Activated T-helper 1 cell treated with anti-CD3 and anti-CD28 coated beads, Interleukin-12 subunit alpha, Interleukin-12 subunit beta, Interleukin-2, Interleukin-4 antibody, amounts not matched to agents 30 ng/mL and 10 ng/mL and 1 ng/mL, durations not matched to agents 14 hours and 24 hours and 36 hours (primary cell): ENCODE data around the gene FTCD. TPM values are rescaled to one million over a fixed set of nuclear protein-coding genes. Genes with fewer than 3 reads are reported as not detected.

ENCODE experiments used
- DNase-seq: peaks from one replicate; pipeline ENCODE4 v3.0.0; 2021; ENCODE audit warnings: low spot score
- H3K27ac Mint-ChIP-seq: one replicate; pipeline ENCODE4 v1.8.0; 2021; ENCODE audit warnings: mild to moderate bottlenecking, mixed read lengths
- H3K27me3 Mint-ChIP-seq: one replicate; pipeline ENCODE4 v1.8.0; 2022; ENCODE audit warnings: mild to moderate bottlenecking, moderate library complexity, mixed read lengths; ENCODE audit not compliant: insufficient read depth
- H3K36me3 Mint-ChIP-seq: one replicate; pipeline ENCODE4 v1.8.0; 2021; ENCODE audit warnings: low read depth, mixed read lengths
- H3K4me1 Mint-ChIP-seq: one replicate; pipeline ENCODE4 v1.8.0; 2021; ENCODE audit warnings: low read depth, mixed read lengths
- H3K4me3 Mint-ChIP-seq: one replicate; pipeline ENCODE4 v1.8.0; 2021; ENCODE audit warnings: mild to moderate bottlenecking, moderate library complexity, mixed read lengths
- H3K9me3 Mint-ChIP-seq: one replicate; pipeline ENCODE4 v1.8.0; 2021; ENCODE audit warnings: mixed read lengths
- intact Hi-C: fragments of 100-400 bp; cut with micrococcal nuclease; formaldehyde crosslinking; loops from one replicate; pipeline ENCODE4 v1.15.1; 2024
- total RNA-seq: library from RNA; stranded (reverse); gene quantifications from 2 replicates; pipeline ENCODE4 v1.2.3, GENCODE V29; 2022

FTCD gene
- total RNA-seq, 1 donor from 2014 or later, result 0.62 TPM

DNA sequence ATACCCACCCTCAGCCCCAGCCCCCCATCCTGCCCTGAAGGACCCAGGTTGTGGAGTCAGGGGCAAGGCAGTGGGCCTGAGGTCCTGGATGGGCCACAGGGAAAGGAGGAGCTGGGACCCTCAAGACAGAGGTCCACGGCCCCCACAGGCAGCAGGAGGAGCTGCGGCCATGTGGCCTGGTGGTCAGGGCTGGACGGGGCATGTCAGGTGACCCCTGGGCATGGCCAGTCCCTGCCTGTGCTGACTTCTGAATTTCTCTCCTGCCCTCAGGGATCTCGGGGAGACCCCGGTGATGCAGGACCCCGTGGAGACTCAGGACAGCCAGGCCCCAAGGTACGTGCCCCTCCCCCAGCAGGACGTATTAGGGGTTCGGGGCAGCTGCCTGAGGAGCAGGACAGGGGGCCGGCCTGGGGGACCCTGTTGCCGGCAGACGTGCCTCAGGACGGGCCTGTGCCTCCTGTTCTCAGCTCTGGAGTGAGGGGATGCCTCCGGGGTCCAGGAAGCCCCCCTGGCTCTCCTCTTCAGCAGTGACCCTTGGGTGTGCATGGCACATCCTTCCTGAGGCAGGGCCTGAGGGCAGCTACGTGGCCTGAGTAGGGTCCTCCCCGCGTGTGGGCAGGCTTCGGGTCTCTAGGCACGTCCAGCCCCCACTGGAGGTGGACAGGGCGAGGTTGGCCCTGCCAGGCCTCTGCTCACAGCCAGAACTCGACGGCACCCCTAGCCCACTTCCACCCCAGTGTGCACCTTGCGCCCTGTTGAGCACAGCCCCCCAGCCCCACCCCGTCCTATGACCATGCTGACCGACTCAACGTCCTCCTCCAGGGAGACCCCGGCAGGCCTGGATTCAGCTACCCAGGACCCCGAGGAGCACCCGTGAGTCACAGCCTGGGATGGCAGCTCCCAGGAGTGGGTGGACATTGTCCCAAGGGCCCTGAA lies 33.8 kb downstream of the FTCD start:
- H3K4me1 Mint-ChIP-seq, result no peaks in the 10 kb centered on the region
- no peak overlapping the region for H3K4me3 Mint-ChIP-seq
- H3K27ac Mint-ChIP-seq, result no peak overlapping the region
- intact Hi-C loops, result no loop called here
- H3K36me3 Mint-ChIP-seq, result no peaks in the 10 kb centered on the region
- no peak for DNase-seq
- no peaks in the 10 kb centered on the region for H3K27me3 Mint-ChIP-seq
- H3K9me3 Mint-ChIP-seq, result no peaks in the 10 kb centered on the region

DNA sequence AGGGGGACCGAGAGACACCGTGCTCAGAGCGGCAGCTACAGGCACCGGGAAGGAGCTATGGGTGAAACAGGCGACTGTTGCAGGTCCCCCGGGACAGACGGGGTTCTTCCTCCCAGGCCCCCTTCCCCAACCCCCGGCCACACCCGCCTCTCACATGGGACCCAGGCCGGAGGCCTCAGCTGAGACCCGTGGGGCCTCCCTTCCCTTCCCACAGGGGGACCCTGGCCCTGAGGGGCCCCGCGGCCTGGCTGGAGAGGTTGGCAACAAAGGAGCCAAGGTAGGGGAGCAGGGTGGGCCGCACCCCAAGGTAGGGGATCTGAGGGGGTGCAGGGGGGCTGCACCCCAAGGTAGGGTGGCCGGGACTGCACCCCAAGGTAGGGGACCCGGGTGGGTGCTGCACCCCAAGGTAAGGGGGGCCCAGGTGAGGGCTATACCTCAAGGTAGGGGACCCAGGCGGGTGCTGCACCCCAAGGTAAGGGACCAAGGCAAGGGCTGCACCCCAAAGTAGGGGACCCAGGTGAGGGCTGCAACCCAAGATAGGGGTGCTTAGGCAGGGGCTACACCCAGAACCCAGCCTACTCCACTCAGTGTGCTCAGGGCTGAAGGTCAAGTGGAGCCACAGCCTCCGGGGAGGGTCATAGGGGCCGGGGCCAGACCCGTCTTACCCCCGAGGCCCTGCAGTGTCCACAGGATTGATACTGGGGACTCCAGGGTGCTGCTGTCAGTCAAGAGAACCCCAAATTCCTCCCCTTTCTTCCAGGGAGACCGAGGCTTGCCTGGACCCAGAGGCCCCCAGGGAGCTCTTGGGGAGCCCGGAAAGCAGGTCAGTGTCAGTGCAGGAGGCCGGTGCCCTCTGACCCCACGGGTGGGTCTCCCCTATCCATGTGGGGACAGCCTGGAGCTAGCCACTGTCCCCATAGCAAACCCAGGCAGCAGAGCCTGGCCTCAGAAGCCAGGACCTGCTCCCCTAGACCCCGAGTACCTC lies 34.8 kb downstream of the FTCD start:
- Mint-ChIP-seq H3K4me1 (no peaks in the 10 kb centered on the region), H3K9me3 (no peaks in the 10 kb centered on the region), H3K27me3 (no peaks in the 10 kb centered on the region), H3K27ac (no peak overlapping the region), H3K4me3 (no peak overlapping the region), H3K36me3 (no peaks in the 10 kb centered on the region)
- intact Hi-C loops, result no loop called here
- no peak for DNase-seq

DNA sequence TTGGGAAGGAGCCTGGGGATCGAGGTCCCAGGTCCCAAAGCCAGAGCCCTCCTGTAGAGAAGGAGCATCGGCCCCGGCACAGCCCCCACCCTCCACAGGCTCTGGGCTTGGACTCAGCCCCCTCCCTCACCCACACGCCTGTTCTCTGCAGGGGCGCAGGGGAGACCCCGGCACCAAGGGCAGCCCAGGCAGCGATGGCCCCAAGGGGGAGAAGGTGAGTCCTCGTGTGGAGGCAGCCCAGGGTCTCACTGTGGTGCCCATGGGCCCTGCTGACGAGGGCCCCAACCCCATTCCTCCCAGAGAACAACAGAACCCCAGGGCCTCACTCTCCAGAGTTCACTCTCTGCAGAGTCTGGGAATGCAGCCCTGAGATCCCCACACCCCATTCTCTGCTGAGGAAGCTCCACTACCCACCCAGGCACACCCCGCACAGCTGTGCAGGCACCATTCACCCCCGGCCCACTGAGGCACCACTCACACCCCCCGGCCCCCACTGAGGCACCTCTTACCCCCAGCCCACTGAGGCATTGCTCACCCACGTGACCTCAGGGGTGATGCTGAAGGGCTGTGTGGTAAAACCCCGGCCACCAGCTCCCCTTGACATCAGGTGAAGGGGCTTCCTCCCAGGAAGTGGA lies 35.6 kb downstream of the FTCD start:
- no peaks in the 10 kb centered on the region for H3K27me3 Mint-ChIP-seq
- no peaks in the 10 kb centered on the region for H3K36me3 Mint-ChIP-seq
- no peak for DNase-seq
- no peak overlapping the region for H3K4me3 Mint-ChIP-seq
- intact Hi-C loops, result no loop called here
- H3K27ac Mint-ChIP-seq, result no peak overlapping the region
- no peaks in the 10 kb centered on the region for H3K4me1 Mint-ChIP-seq
- no peaks in the 10 kb centered on the region for H3K9me3 Mint-ChIP-seq

DNA sequence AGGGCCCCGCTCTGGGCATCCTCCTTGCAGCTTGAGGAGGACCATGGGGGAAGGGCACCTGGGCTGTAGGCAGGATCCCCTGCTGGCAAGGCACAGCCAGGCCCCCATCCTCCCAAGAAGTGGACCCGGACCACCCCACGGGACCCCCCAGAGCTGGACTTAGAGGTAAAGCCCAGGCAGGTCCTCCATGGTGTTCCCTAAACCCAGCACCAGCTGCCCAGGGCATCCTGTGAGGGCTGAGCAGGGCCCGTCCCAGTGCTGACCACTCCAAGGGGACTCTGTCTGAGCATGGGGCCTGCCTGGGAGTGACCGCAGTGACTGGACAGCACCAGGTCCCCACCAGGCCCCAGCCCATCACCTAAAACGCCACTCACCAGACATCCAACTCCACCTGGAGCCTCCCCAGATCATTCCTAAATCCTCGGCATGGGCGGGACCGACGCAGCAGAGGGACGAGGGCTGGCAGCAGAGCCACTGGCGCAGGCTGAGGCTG lies 36.2 kb downstream of the FTCD start:
- no peaks in the 10 kb centered on the region for H3K4me1 Mint-ChIP-seq
- no peaks in the 10 kb centered on the region for H3K36me3 Mint-ChIP-seq
- H3K27me3 Mint-ChIP-seq, result no peaks in the 10 kb centered on the region
- no peak for DNase-seq
- intact Hi-C loops, result no loop called here
- no peak overlapping the region for H3K27ac Mint-ChIP-seq
- H3K9me3 Mint-ChIP-seq, result no peaks in the 10 kb centered on the region
- no peak overlapping the region for H3K4me3 Mint-ChIP-seq

DNA sequence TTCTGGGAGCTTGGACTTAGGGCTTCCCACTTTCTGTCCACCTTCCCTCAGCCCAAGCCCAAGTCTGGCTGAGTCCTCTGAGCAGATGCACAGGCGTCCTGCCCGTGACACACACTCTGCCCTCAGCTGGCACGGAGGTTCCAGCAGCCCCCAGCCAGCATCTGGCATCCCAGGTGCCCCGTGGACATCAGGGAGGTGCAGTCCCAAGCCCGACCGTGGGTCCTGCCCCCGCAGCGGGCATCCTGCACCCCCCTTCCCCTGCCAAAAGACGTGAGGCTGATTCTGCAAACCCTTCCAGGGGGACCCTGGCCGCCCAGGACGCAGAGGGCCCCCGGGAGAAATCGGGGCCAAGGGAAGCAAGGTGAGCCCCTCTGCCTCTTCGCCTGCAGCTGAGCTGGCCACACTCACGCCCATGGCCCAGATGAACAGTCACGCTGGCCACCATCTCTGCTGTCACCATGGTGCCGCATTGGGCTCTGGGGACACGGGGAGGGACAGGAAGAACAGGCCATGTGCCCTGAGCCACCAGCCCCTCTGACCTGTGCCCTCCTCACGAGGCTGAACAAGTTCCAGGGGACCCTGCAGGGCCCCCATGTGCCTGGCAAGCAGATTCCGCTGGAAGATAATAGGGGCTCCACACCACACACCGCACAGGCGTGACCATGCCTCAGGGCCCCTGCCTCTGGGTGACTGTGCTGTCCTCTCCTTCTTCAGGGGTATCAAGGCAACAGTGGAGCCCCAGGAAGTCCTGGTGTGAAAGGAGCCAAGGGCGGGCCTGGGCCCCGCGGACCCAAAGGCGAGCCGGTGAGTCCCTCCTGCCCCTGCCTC lies 36.8 kb downstream of the FTCD start:
- no peak overlapping the region for H3K27ac Mint-ChIP-seq
- intact Hi-C loops, result no loop called here

DNA sequence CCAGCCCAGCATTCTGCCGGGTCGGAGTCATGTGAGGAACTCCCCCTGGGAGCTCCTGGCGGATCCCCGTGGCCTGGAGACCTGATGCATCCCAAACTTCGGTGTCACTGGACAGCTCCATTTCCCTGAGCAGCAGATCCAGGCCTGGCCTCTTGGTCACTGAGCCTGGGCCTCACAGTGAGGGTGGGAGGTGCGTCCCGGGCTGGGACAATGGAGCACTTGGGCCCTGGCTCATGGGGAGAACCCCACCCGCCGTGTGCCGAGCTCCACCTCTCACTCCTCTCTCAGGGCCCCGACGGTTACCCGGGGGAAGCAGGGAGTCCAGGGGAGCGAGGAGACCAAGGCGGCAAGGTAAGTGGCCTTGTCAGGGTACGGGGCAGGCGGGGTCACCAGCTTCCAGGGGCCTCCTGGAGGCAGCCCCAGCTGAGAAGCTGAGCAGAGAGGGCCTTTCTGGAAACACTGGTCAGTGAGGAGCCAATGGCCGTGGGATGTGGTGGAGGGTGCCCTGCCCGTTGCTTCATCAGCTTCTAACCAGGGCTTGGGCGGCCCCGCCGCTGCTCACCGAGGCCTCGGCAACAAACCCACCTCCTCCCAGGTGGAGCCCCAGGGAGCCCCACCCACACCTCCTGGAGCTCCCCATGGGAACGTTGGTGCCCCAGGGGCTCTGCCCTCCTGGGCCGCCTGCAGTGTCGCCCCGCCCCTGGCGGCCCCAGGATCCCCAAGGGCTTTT lies 37.6 kb downstream of the FTCD start:
- no peaks in the 10 kb centered on the region for H3K9me3 Mint-ChIP-seq
- no peak overlapping the region for H3K27ac Mint-ChIP-seq
- DNase-seq, result no peak
- H3K4me1 Mint-ChIP-seq, result no peaks in the 10 kb centered on the region
- H3K4me3 Mint-ChIP-seq, result no peak overlapping the region
- intact Hi-C loops, result no loop called here
- H3K36me3 Mint-ChIP-seq, result no peaks in the 10 kb centered on the region
- H3K27me3 Mint-ChIP-seq, result no peaks in the 10 kb centered on the region

More for the DNA sequence above, 36.8 kb downstream of the FTCD start:
- H3K36me3 Mint-ChIP-seq, result no peaks in the 10 kb centered on the region
- H3K27me3 Mint-ChIP-seq, result no peaks in the 10 kb centered on the region
- H3K4me1 Mint-ChIP-seq, result no peaks in the 10 kb centered on the region
- no peak for DNase-seq
- no peaks in the 10 kb centered on the region for H3K9me3 Mint-ChIP-seq
- no peak overlapping the region for H3K4me3 Mint-ChIP-seq

DNA sequence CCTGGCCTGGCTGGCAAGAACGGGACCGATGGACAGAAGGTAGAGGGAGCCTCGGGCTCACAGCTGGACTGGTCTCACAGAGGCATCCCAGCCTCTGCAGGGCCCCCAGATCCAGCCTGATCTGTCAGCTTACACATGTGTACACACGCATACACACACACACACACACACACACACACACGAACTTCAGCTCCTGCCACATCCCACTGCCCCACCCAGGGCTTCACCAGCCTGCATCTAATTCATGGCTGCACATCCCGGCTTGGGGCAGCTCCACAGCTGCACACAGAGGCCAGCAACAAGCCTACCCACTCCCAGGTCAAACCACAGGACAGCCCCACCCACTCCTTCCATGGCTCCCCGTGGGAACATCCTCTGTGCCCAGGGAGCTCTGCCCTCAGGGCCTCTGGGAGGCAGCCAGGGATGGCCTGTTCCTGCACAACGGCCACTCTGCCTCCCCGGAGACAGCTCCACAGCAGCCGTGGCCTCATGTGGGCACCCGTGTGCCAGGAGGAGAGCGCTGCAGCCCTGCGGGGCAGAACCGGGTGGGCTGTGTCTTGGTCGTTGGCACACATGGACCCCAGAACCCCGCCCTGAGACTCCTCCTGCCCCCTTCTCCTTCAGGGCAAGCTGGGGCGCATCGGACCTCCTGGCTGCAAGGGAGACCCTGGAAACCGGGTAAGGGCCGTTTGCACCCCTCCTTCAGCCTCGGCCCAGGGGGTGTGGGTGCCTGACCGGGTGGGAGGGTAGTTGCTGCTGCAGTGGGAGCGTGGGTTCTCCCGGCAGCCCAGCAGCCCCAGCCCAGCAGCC lies 38.4 kb downstream of the FTCD start:
- no peak for DNase-seq
- Mint-ChIP-seq H3K27me3 (no peaks in the 10 kb centered on the region), H3K4me1 (no peaks in the 10 kb centered on the region), H3K27ac (no peak overlapping the region), H3K9me3 (no peaks in the 10 kb centered on the region), H3K4me3 (no peak overlapping the region), H3K36me3 (no peaks in the 10 kb centered on the region)
- intact Hi-C loops, result no loop called here

DNA sequence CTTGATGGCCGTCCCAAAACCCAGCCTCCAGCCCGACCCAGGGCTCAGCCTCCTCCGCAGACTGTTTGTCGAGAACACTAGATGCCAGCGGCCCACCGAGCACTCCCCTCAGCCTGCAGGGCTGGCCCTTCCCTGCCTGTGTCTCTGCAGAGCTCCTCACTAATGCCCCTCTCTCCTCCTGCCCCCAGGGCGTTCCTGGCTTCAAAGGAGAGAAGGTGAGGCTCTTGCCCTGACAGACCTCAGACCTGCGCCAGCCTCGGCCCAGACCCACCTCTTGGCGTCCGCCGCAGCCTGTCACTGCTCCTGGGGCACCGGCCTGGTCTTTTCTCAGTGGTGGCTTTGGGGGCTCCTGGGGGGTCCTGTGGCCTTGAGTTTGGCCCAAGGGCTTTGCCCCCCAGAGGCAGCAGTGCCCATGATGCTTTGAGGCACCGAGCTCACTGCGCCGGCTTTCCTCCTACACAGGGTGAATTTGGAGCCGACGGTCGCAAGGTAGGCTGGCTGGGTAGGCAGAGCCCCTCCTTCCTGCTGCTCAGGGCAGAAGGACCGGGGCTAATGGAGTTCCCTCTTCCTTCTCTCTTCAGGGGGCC lies 39.1 kb downstream of the FTCD start:
- DNase-seq, result no peak
- Mint-ChIP-seq H3K27ac (no peak overlapping the region), H3K9me3 (no peaks in the 10 kb centered on the region), H3K27me3 (no peaks in the 10 kb centered on the region), H3K36me3 (no peaks in the 10 kb centered on the region), H3K4me1 (no peaks in the 10 kb centered on the region), H3K4me3 (no peak overlapping the region)
- intact Hi-C loops, result no loop called here

DNA sequence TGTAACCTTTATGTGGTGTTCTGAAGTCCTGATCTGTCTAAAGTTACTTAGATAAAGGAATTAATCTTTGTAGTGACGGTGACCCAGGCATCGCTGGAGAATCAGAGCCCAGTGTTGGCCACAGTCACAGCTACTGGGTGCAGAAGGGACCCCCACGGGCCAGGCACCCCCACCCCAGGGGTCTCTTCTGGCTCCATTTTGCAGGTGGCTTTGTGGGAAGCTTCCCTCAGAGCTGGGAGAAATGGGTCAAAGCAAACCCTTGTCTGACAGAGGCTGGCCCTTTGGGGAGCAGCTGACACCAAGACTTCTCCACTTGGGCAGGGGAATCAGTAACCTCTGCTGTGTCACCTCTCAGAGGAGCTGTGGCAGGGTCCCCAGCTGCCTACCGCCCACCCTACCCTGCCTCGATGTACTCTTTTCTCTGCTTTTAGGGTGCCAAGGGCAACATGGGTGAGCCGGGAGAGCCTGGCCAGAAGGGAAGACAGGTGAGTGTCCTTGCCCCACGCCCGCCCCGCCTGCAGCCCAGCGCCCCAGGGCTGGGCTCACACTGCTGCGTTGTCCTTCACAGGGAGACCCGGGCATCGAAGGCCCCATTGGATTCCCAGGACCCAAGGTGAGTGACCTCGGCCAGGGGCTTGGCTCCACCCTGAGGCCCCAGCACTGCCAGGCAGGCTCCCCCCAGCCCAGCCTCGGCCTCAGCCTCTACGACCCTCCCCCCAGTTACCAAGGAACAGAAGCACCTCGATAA lies 39.8 kb downstream of the FTCD start:
- Mint-ChIP-seq H3K27ac (no peak overlapping the region), H3K27me3 (no peaks in the 10 kb centered on the region), H3K9me3 (no peaks in the 10 kb centered on the region), H3K36me3 (no peaks in the 10 kb centered on the region), H3K4me3 (no peak overlapping the region), H3K4me1 (no peaks in the 10 kb centered on the region)
- intact Hi-C loops, result no loop called here
- DNase-seq, result no peak

DNA sequence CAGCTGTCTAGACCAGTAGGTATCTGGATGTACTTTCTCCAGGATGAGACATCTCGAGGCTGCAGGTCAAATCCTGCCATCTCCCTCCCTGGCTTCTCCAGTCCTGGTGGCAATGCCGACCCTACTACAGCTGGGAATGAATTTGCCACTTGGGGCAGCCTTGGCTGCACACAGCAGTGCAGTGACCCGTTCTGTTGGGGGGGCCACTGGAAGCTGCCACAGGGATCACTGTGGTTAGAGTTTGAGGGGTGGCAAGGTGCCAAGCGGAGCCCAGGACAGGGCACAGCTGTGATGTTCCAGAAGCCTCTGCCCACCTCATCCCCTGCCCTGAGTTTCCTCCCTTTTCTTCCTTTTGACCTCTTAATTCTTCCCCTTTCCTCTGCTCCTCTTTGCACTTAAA lies 40.4 kb downstream of the FTCD start:
- H3K27me3 Mint-ChIP-seq, result no peaks in the 10 kb centered on the region
- no peaks in the 10 kb centered on the region for H3K4me1 Mint-ChIP-seq
- no peak overlapping the region for H3K4me3 Mint-ChIP-seq
- no peaks in the 10 kb centered on the region for H3K36me3 Mint-ChIP-seq
- H3K9me3 Mint-ChIP-seq, result no peaks in the 10 kb centered on the region
- H3K27ac Mint-ChIP-seq, result no peak overlapping the region
- no peak for DNase-seq
- intact Hi-C loops, result no loop called here
